Measurements from ENCODE around the gene MKNK1. TPM values are rescaled to one million over a fixed set of nuclear protein-coding genes. Genes with fewer than 3 reads are reported as not detected.

The MKNK1 gene
- total RNA-seq, 1 experiment from 2014 or later = 12.9 TPM

DNA sequence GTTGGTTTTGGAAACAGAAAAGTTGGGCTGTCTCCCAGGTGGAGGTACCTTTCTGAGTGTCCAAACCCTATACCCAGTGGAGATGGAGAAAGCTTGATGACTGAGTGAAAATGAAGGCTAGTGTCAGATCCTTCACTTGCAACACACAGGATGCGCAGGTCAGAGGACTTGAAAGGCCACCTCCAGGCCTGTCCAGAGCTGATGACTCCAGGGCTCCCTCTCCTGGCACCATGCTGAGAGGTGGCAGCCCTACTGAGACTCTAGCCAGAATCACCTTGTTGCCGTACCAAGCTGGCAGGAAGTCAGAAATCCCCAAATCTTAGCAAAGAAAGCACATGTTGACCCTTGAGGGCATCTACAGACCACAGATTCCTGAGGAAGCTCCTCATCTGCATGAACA is 69.0 kb downstream of the MKNK1 start:
- no peak overlapping the region for H4K5ac ChIP-seq (ENCODE audit: insufficient read length, low read depth, low read length)
- H3K14ac ChIP-seq (ENCODE audit: insufficient read depth, low read length) = no peak overlapping the region
- no peak overlapping the region for H4K8ac ChIP-seq (replicated peaks; ENCODE audit: insufficient read length, low read depth, low read length)
- H3K18ac ChIP-seq (ENCODE audit: insufficient read length, low read depth, low read length) = no peak overlapping the region
- no peaks in the 10 kb centered on the region for H3K36me3 Mint-ChIP-seq (ENCODE audit: insufficient read depth in 1 of 3, low read depth in 3 of 3)
- peaks cover 29% of the 10 kb centered on the region for H3K27me3 ChIP-seq (ENCODE audit: insufficient read depth, low read length)
- H3K23me2 ChIP-seq (ENCODE audit: insufficient read length, low read depth, low read length, poor library complexity, severe bottlenecking) = peaks cover 3% of the 10 kb centered on the region
- no peak overlapping the region for H2AFZ ChIP-seq (ENCODE audit: low read length)
- H3K27me3 Mint-ChIP-seq (ENCODE audit: low read depth) = peaks cover 94% of the 10 kb centered on the region
- H3K9ac ChIP-seq (ENCODE audit: extremely low read depth, insufficient read length, low read length) = no peak overlapping the region
- H3K4me1 ChIP-seq (ENCODE audit: insufficient read depth, low read length) = no peaks in the 10 kb centered on the region
- H2BK12ac ChIP-seq (ENCODE audit: insufficient read length, low read depth, low read length) = no peak overlapping the region
- no peak overlapping the region for H3K27ac ChIP-seq (ENCODE audit: insufficient read length, low read depth, low read length)
- no peak overlapping the region for H2BK5ac ChIP-seq (ENCODE audit: insufficient read length, low read length)
- no peak overlapping the region for H4K91ac ChIP-seq (ENCODE audit: insufficient read length, low read depth, low read length)
- no peaks in the 10 kb centered on the region for H3K9me3 ChIP-seq (ENCODE audit: control insufficient read depth, low read depth, low read length)
- H2AK5ac ChIP-seq (ENCODE audit: insufficient read length, low read length) = no peak overlapping the region
- H3T11ph ChIP-seq (ENCODE audit: low read length) = no peak overlapping the region
- TF ChIP-seq, protein P1, sequence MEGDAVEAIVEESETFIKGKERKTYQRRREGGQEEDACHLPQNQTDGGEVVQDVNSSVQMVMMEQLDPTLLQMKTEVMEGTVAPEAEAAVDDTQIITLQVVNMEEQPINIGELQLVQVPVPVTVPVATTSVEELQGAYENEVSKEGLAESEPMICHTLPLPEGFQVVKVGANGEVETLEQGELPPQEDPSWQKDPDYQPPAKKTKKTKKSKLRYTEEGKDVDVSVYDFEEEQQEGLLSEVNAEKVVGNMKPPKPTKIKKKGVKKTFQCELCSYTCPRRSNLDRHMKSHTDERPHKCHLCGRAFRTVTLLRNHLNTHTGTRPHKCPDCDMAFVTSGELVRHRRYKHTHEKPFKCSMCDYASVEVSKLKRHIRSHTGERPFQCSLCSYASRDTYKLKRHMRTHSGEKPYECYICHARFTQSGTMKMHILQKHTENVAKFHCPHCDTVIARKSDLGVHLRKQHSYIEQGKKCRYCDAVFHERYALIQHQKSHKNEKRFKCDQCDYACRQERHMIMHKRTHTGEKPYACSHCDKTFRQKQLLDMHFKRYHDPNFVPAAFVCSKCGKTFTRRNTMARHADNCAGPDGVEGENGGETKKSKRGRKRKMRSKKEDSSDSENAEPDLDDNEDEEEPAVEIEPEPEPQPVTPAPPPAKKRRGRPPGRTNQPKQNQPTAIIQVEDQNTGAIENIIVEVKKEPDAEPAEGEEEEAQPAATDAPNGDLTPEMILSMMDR (conservative IDR thresholded peaks at IDR 0.05) = no peak; the same call in 1 of the 3 replicates
- H3K56ac ChIP-seq (ENCODE audit: insufficient read length, low read depth, low read length) = no peak overlapping the region
- H3K4ac ChIP-seq (ENCODE audit: low read depth, low read length) = no peak overlapping the region
- WGBS (ENCODE audit: extremely low coverage, insufficient read length, low lambda C conversion rate) = no CpG with 5 or more reads among the region's 2 CpGs
- no peak overlapping the region for H3K23ac ChIP-seq (ENCODE audit: insufficient read length, low read depth, low read length)
- H4K20me1 ChIP-seq (ENCODE audit: control insufficient read depth, insufficient read depth, insufficient read length) = no peaks in the 10 kb centered on the region
- no peak overlapping the region for H3K27ac Mint-ChIP-seq
- H2BK120ac ChIP-seq (ENCODE audit: low read depth, low read length, poor library complexity, severe bottlenecking) = no peak overlapping the region
- peaks cover 0 to 2% of the 10 kb centered on the region in 2 experiments; a peak in 2 of 5 replicates for H3K9me3 Mint-ChIP-seq
- H3K79me1 ChIP-seq (ENCODE audit: insufficient read depth, low read depth, low read length, poor library complexity, severe bottlenecking) = no peaks in the 10 kb centered on the region
- peaks cover 11 to 20% of the 10 kb centered on the region in 2 experiments for H3K4me1 Mint-ChIP-seq
- no peak overlapping the region for H2BK20ac ChIP-seq (ENCODE audit: low read depth, low read length, poor library complexity, severe bottlenecking)
- DNase-seq = no peak
- no peak overlapping the region for H3K4me2 ChIP-seq (ENCODE audit: insufficient read depth, insufficient read length, low read length)
- no peak overlapping the region for H3K4me3 Mint-ChIP-seq
- no peaks in the 10 kb centered on the region for H3K79me2 ChIP-seq (ENCODE audit: insufficient read depth, low read length)
- no peak overlapping the region for H2BK15ac ChIP-seq (ENCODE audit: low read depth, low read length)

All from H9 (cell line).